ENCODE results near the gene PRMT1.
A peak's percentile ranks its signal among the peaks of the same experiment; 100 is the strongest.

Gene PRMT1

GRCh38 chr19:49651820-49652550 is 25.1 kb upstream of the PRMT1 start:
- no peak for DNase-seq

GRCh38 chr19:49652551-49653465 is 24.3 kb upstream of the PRMT1 start:
- no peak for DNase-seq

GRCh38 chr19:49653466-49653806 is 23.6 kb upstream of the PRMT1 start:
- no peak for DNase-seq

- no peak for DNase-seq
Observed at GRCh38 chr19:49654581-49654980, 22.5 kb upstream of the PRMT1 start.

- DNase-seq = no peak
Observed at GRCh38 chr19:49655570-49656455, 21.3 kb upstream of the PRMT1 start.

GRCh38 chr19:49656456-49657109 is 20.5 kb upstream of the PRMT1 start:
- DNase-seq = no peak

GRCh38 chr19:49657493-49658138 is 19.5 kb upstream of the PRMT1 start:
- DNase-seq = no peak

GRCh38 chr19:49658139-49658517 is 18.9 kb upstream of the PRMT1 start:
- no peak for DNase-seq

GRCh38 chr19:49658566-49659442 is 18.3 kb upstream of the PRMT1 start:
- DNase-seq = no peak

GRCh38 chr19:49660338-49660961 is 16.6 kb upstream of the PRMT1 start:
- DNase-seq = no peak

GRCh38 chr19:49662011-49662410 is 15.1 kb upstream of the PRMT1 start:
- no peak for DNase-seq

GRCh38 chr19:49663224-49663623 is 13.8 kb upstream of the PRMT1 start:
- DNase-seq = no peak

- peak; percentile 42 to 76 for DNase-seq
Observed at GRCh38 chr19:49664171-49665035, 12.7 kb upstream of the PRMT1 start.

GRCh38 chr19:49665036-49665350 is 12.1 kb upstream of the PRMT1 start:
- DNase-seq = no peak

GRCh38 chr19:49665351-49666119 is 11.5 kb upstream of the PRMT1 start, which contains the start of the genes BCL2L12 and IRF3:
TSS of gene BCL2L12 (plus strand) at chr19:49665933. CDS start at chr19:49666693, 760 bp downstream.
TSS of gene IRF3 (minus strand) at chr19:49665857. CDS start at chr19:49664838, 1,019 bp downstream.
- peak; percentile 69 to 87 for DNase-seq

- no peak for DNase-seq
Observed at GRCh38 chr19:49666120-49666444, 11.0 kb upstream of the PRMT1 start.

- no peak for DNase-seq
Observed at GRCh38 chr19:49667473-49667872, 9.6 kb upstream of the PRMT1 start.

- no peak for DNase-seq
Observed at GRCh38 chr19:49669516-49669915, 7.6 kb upstream of the PRMT1 start.
